ENCODE measurements around the gene POLN. TPM values are rescaled to one million over a fixed set of nuclear protein-coding genes. Genes with fewer than 3 reads are reported as not detected.

POLN gene
- total and polyA plus RNA-seq, 12 donors = 0.69 to 10.6 (median 3.0) TPM

GRCh38 chr4:2286904-2287593, 45.1 kb upstream of the POLN start:
- DNase-seq = peak in 3 of 7 donors; percentile 2 to 8 (median 7)
- Histone ChIP-seq H3K4me1 (replicated peaks in 1 of 2) (peaks cover 0 to 2% of the 10 kb centered on the region in 2 donors), H3K27me3 (no peaks in the 10 kb centered on the region), H3K4me3 (no peak overlapping the region), H3K9me3 (replicated peaks in 1 of 3) (no peaks in the 10 kb centered on the region), H3K36me3 (replicated peaks in 1 of 2) (no peaks in the 10 kb centered on the region), H3K27ac (no peak overlapping the region)
- TF ChIP-seq POLR2A (IDR thresholded peaks at IDR 0.05) (no peak), CTCF (IDR thresholded peaks at IDR 0.05) (no peak)
- intact Hi-C loops (cut with DNase I) = no loop called here
- WGBS, 4 donors = 79 to 92% (median 85%) methylated on average over 11 to 19 of the region's 19 CpGs

DNA sequence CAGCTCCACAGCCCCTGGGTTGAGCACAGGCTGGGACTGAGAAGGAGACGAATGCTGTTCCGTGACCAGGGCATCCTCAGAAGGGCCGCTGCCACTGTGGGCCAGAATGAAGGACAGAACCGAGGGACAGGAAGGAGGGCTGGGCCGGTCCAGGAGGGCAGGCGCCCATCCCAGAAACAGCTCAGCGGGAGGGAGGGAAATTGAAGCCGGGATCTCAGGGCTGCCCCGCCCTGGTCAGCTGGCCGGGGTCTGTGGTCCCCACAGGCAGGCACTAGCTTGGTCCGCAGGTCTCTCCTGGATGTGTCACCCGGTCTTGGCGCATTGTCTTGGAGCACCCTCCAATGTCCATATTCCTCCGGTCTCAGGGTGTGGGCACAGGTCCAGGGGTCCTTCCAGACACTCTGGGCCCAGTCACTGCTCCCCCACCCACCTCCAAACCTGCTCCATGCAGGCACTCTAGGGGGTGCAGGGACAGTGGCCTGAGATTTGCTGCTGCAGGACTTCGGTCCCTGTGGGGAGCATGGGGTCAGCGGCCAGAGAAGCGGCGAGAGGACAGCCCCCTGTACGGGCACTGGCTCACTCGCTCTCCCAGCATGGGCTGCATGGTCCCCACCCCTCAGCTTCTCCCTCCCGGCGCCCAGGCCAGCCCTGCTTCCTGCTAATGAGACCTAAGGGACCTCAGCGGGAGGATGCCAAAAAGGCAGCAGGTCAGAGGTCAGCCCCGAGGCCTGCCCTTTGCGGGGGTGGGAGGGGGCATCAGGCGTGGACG, 43.9 kb upstream of the POLN start:
- intact Hi-C loops (cut with DNase I) = no loop called here
- peak in 3 of 7 donors; percentile 5 to 13 (median 6) for DNase-seq
- Histone ChIP-seq H3K4me1 (replicated peaks in 1 of 2) (no peaks in the 10 kb centered on the region), H3K27ac (no peak overlapping the region), H3K9me3 (replicated peaks in 1 of 3) (no peaks in the 10 kb centered on the region), H3K27me3 (no peaks in the 10 kb centered on the region), H3K36me3 (replicated peaks in 1 of 2) (no peaks in the 10 kb centered on the region), H3K4me3 (no peak overlapping the region)
- 75 to 89% (median 83%) methylated on average over 5 to 27 of the region's 27 CpGs for WGBS, 4 donors
- no peak for TF ChIP-seq POLR2A (IDR thresholded peaks at IDR 0.05)
- TF ChIP-seq CTCF (IDR thresholded peaks at IDR 0.05) = no peak

GRCh38 chr4:2284934-2285612, 43.2 kb upstream of the POLN start:
- WGBS, 4 donors = 84 to 95% (median 87%) methylated on average over 14 to 15 of the region's 15 CpGs
- H3K9me3 ChIP-seq (replicated peaks in 1 of 3) = no peaks in the 10 kb centered on the region
- no peaks in the 10 kb centered on the region for H3K36me3 ChIP-seq (replicated peaks in 1 of 2)
- peak in 2 of 7 donors; percentile 4 to 5 for DNase-seq
- no peak for TF ChIP-seq POLR2A (IDR thresholded peaks at IDR 0.05)
- no peak for TF ChIP-seq CTCF (IDR thresholded peaks at IDR 0.05)
- H3K27me3 ChIP-seq = no peaks in the 10 kb centered on the region
- H3K27ac ChIP-seq = no peak overlapping the region
- H3K4me3 ChIP-seq = no peak overlapping the region
- no peaks in the 10 kb centered on the region for H3K4me1 ChIP-seq (replicated peaks in 1 of 2)
- intact Hi-C loops (cut with DNase I) = no loop called here
